HG02981 (cell line): ENCODE data around the gene CCDC17.
"Not testable (repeated sequence)": the region's sequence is repeated elsewhere in the genome, so short reads cannot be mapped to it uniquely, and the experiment has no call there.

ENCODE experiments used
- ATAC-seq: cut with Tn5 transposase; IDR thresholded peaks from one replicate; pipeline ENCODE4 v1.9.1; 2021; ENCODE audit warnings: mild to moderate bottlenecking, moderate library complexity; ENCODE audit not compliant: unreplicated experiment

The CCDC17 gene

GRCh38 chr1:45622524-45623394 is 1.1 kb downstream of the CCDC17 start:
- no peak for ATAC-seq

GRCh38 chr1:45621895-45622523 is 1.8 kb downstream of the CCDC17 start:
- no peak for ATAC-seq

DNA sequence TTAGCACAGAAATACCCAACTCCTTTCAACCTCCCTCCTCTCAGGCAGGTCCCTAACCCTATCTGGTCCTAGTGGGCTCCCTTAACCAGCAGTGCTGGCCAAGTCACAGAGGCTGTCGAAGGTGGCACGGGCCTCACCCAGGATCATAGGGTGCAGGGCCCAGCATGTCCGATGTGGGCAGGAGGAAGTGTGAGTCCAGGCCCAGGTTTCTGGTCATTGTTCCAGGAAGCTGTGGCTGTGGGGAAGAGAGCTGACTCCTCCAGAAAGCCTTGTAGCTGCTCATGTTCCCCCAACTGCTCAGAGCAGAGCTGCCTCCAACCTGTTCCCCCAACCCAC is 2.4 kb downstream of the CCDC17 start:
- no peak for ATAC-seq

GRCh38 chr1:45620588-45621500 is 3.0 kb downstream of the CCDC17 start:
- ATAC-seq, result no peak

DNA sequence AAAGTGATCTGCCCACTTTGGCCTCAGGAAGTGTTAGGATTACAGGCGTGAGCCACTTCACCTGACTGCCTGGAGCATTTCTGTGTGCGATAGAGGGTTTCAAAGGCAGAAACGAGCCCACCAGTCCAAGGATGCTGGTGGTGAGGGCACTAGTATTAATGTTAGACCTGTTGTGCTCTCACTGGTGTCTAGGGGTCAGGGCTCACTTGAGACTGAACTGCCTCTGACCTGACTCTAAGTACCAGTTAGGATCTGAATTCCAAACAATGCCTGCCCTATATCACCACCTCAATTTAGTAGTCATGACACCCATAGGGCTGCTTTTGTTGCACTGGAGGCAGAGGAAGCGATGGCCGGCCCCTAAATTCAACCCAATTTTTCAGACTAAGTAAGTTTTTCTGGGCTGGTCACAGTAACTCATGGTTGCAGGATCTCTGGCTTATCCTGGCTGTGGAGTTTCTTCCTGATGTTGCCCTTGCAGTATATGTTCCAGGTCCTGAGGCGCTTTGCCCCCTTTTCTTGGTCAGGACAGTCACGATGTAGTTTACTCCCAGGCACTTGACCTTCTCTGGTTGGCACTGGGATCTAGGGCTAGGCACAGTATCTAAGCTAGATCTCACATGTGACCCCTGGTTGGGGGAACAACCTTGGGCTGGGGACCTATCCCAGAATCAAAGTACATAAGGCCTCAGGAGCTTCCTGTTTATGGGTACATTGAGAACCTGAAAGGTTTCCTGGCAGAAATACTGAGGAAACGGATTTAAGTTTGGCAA is 4.5 kb downstream of the CCDC17 start:
- no peak for ATAC-seq

DNA sequence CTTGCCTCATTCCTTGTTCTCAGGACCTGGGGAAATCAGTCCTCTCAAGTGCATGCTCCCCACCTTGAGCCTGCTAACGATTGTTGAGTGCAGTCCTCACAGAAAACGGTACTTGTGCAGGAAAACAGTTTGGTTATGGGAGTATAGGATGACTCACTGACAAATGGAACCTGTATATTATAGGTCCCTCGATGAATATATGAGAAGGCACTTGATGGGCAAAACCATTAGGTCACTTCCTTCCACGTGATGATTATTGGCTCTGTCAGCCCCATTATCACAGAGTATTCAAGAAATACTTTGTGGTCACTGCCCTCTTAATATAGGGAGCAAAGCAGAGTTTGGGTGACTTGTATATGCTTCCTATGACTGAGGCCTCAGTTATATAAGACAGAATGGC is 6.2 kb downstream of the CCDC17 start:
- no peak for ATAC-seq

DNA sequence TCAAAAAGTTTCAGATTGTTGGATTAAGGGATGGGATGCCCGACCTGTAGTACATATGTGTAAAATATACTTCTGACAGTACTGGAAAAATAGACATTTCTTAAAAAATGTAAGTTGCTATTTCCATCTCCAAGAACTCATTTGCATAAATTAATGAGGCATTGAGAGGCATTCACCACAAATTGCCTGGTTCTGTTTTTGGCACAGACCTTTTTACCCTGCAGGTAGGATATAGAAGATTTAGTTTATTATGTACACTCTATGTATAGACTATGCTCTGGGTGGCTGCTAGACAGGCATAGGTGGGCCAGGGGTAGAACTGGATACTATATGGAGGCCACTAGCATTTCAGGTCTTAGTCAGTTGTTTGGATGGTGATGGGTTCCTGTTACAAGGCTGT is 8.0 kb downstream of the CCDC17 start:
- ATAC-seq, result no peak

- ATAC-seq, result no peak
These were observed 10.8 kb downstream of the CCDC17 start for GRCh38 chr1:45612941-45613579.

GRCh38 chr1:45610589-45611226 is 13.1 kb downstream of the CCDC17 start:
- no peak for ATAC-seq

DNA sequence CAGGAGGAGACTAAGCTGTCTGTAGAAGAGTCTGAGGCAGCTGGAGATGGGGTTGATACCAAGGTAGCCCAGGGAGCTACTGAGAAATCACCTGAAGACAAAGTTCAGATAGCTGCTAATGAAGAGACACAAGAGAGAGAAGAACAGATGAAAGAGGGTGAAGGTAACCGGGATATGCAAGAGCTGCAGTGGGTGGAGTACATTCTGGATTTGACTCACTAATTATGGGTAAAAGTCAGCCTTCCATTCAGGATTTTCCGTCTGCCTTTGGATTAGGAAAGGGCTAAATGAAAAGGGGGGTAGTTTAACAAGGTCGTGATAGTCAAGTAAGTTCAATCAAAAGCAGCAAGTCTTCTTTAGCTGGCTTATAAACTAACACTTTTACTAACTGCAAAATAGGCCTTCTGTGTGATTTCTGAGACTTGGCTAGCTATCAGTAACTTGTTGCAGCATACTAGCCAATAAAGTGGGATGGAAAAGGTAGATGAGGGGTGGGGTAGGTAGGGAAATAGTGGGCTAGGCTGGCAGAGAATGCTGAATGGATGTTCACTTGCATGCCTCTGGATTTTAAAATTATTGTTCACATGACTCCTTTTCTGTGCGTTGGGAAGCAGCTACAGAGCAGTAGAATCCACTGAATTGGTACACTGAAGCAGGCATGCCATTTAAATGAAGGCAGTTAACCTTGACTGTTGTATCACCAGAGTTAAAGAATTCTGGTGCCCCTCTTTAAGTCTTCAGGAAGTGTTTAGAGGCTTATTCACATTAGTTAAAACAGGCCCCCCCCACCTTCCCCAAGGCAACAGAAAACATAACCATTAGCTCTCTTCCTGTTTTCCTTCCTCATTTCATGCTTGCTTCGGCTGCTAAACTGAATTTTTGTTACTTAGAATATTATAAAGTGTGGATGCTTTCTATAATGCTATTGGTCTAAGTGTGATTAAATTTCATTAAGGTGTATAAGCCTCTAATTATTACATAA is 15.4 kb downstream of the CCDC17 start:
- no peak for ATAC-seq

DNA sequence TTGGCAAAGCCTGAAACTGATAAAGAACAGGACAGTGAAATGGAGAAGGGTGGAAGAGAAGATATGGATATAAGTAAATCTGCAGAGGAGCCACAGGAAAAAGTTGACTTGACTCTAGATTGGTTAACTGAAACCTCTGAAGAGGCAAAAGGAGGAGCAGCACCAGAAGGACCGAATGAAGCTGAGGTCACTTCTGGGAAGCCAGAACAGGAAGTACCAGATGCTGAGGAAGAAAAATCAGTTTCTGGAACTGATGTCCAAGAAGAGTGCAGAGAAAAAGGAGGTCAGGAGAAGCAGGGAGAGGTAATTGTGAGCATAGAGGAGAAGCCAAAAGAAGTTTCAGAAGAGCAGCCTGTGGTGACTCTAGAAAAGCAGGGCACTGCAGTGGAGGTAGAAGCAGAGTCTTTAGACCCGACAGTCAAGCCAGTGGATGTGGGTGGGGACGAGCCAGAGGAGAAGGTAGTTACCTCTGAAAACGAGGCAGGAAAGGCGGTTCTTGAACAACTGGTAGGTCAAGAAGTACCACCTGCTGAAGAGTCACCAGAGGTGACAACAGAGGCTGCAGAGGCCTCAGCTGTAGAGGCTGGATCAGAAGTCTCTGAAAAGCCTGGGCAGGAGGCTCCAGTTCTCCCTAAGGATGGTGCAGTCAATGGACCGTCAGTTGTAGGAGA is 16.3 kb downstream of the CCDC17 start:
- no peak for ATAC-seq

- no peak for ATAC-seq
These were observed 19.6 kb downstream of the CCDC17 start for GRCh38 chr1:45604239-45604638.

- not testable (repeated sequence) for ATAC-seq
These were observed 27.1 kb downstream of the CCDC17 start for GRCh38 chr1:45596765-45597164.

GRCh38 chr1:45594412-45594811 is 29.4 kb downstream of the CCDC17 start:
- no peak for ATAC-seq

DNA sequence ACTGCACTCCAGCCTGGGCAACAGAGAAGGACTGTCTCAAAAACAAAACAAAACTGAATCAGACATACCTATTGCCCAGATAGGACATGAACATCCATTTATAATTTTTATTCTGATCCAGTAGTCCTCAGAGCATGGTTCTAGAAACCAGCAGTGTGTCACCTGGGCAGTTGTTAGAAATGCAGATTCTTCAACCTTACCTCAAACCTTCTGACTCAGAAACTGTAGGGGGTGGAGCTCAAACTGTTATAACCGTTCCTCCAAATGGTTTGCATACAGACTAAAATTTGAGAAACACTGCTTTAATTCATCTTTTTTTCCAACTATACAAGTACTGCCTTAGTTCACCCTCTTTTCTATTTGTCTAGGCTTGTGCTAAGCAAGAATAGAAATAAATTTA is 34.0 kb downstream of the CCDC17 start:
- no peak for ATAC-seq

DNA sequence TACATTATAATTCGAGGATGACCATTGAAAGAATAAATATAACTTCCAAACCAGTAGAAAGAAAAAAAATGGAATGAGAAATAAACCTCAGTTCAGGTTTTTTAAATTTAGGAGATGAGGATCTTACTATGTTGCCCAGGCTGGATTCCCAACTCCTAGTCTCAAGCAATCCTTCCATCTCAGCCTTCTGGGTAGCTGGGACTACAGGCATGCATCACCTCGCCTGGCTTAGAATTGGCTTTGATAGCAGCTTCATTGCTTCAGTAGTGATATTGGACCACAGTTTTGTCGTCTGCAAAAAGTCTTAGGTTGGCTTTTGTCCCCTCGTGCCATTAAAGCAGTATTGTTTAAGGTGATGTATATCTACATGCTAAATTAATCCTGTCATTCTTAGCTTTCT is 37.1 kb downstream of the CCDC17 start:
- ATAC-seq, result no peak

GRCh38 chr1:45585496-45586075 is 38.3 kb downstream of the CCDC17 start:
- no peak for ATAC-seq

GRCh38 chr1:45585110-45585426 is 38.8 kb downstream of the CCDC17 start:
- no peak for ATAC-seq
